GM19397 (cell line): ENCODE results near the gene RASGEF1C.

ENCODE experiments used
- ATAC-seq: cut with Tn5 transposase; IDR thresholded peaks from one replicate; pipeline ENCODE4 v1.9.1; 2021; ENCODE audit warnings: mild to moderate bottlenecking, moderate library complexity; ENCODE audit not compliant: unreplicated experiment

The RASGEF1C gene

DNA sequence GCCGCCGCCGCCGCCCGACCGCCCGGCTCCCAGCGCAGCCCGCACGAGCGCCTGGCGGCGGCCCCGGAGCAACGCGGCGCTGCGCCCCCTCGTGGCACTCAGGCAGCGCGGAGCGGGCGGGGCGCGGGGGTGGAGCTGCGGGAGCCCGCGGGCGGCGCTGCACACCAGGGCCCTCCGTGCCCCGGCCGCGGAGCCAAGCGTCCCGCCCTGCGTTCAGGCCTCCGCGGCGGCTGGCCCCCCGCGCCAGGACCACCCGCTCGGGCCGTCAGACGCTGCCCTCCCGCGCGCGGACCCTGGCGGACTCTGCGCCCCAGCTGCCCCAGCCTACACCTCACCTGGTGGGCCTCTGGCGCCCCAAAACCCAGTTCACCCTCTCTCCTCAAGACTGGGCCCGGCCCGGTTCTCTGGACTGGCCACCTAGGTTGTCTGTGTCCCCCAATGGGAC, at the start of gene RASGEF1C:
RASGEF1C (minus strand) TSS at position 75 of the 445 bp plus-strand sequence. CDS start 71,159 bp downstream, outside the sequence.
- peak; percentile 65 for ATAC-seq

DNA sequence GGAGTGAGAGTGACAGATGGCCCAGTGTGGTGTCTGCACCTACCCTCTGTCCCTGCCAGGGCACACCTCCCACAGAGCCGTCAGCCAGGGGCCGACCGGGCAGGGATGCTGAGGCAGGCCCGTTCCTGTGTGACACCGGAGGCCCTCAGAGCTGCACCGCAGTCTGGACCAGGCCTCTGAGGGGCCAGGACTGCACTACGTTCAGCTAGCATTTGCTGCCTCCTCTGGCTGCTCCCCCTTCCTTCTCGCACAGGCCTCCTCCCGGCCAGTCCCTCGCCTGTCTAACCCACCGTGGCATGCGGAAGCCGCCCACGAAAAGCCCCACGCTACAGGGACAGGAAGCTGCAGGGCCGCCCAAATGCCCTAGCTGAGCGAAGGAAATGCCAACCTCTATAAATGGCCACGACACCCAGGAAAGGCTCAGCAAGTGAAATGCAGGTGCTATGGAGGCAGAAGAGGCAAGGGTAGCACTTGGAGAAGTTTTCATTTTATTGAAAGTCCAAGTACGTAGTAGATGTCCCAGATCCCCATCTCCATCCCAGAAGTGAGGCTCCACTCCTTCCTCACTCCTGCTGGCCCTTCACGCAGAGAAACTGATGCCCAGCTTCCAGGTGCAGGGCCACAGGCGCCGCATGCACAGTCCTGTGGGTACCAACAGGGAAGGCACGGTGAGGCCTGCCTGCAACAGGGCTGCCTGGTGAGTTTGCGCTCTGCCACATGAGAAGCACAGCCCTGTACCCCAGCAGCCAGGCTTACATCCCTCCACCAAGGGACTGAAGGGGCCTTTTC, 44.2 kb upstream of the RASGEF1C start:
- ATAC-seq: no peak

DNA sequence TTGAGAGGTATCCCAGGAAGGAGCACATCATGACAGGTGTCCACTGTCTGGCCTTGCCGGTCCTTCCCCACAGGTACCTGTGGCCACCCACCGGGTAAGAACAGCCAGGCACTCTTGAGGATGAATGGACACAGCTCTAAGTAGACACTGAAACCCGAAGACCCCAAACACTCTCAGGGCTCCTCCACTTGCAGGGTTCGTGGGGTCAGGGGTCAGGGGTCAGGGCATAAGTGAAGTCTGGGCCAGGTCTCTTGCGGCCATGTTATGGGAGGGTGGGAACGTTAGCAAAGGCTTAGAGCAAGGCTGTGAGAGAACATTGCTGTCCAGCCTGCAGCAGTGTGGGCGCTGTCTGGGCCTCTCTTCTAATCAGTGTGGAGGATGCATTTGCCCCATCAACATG, 42.9 kb upstream of the RASGEF1C start:
- ATAC-seq: no peak

DNA sequence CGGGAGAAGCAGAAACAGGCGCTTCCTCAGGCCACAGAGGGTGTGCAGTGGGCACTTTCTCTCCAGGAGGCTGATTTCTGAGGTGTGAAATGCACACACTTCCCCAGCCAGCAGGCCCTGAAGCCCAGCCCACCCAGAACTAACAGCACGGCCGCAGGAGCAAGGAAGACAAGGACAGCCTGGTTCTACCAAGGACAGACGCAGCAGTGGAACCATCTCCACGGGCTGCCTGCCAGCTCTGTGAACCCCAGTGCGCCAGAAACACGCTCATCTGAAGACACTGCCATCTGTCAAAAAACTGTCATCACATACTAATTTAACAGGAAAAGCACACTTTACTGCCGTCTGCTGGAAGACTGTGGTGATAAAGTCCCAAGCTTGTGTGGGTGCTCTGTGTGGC, 42.1 kb upstream of the RASGEF1C start:
- no peak for ATAC-seq

DNA sequence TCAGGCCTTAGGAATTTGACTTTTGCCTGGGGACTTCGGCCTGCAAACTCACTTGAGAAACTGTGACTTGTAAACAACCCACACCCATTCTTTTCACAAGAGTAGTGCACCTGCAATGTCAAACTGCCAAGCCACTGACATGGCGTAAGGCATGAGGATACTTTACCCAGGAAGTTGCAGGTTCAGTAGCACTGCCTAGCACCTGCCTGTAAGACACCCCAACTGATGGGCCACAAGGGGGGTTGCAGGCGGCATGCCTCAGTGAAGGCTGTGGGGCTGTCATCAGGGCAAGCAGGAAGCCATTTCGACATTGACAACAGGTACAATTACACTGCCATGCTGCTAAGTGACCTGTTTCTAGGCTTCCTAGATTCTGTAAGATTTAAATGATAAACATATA, 41.3 kb upstream of the RASGEF1C start:
- no peak for ATAC-seq

DNA sequence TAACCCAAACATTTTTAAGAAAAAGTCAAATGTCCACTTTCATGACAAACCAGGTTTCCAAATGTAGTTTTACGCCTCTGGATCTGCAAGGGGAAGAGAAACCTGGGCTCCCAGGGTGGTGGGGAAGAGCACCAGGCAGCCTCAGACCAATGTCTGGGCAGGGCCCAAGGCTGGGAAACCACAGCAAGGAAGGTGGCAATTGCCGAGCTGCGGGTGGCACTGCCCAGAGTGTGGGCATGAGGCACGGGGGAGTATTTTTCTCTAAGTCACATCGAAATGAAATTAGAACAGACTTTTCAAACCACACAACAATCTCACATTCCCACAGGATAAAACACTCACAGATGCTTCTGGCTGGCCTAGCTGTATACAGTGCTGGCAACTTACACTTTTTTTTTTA, 32.6 kb upstream of the RASGEF1C start:
- ATAC-seq: no peak

DNA sequence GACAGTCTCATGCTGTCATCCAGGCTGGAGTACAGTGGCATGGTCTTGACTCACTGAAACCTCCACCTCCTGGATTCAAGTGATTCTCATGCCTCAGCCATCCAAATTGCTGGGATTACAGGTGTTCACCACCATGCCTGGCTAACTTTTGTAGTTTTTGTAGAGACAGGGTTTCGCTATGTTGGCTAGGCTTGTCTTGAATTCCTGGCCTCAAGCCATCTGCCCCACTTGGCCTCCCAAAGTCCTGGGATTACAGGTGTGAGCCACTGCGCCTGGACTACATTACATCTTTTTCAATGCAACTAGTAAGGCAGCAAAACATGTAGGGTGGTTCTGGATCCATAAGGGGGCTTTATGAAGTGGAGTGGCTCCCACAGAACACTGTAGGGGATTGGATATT, 29.6 kb upstream of the RASGEF1C start:
- ATAC-seq: no peak

DNA sequence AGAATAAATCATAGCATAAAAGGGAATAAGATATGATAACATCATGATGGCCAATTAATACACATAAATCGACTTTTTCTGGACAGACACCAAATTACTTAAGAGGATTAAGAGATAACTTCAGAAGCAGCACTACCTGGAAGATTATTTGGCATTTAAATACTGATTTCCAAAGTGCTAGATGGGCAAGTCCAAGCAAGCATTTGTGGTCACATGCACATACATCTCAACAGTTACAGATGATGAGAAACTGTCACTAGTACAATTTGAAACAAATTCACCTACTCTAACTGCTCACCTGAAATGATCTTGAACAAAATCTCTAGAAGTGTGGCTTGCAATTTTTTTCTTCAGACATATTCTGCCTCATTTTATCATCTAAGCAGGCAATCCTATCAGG, 26.8 kb upstream of the RASGEF1C start:
- no peak for ATAC-seq

DNA sequence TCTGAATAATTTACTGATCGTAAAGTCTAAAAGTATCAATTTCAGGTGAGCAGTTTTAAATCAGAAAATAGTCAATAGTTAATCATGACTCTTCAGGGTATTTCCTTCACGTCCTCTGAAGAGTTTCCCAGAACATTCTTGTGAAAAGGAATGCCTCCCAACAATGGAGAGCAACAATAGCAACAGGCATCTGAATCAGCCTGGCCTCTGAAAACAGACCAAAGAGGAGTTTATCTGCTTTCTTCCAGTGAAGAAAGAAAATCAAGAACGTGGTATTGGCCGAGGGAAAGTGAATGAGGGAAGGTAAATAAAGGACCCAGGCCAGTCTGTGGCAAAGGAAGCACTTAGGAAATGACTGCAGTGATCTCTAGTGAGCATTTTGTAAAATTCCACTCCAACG, 26.1 kb upstream of the RASGEF1C start:
- ATAC-seq: no peak

DNA sequence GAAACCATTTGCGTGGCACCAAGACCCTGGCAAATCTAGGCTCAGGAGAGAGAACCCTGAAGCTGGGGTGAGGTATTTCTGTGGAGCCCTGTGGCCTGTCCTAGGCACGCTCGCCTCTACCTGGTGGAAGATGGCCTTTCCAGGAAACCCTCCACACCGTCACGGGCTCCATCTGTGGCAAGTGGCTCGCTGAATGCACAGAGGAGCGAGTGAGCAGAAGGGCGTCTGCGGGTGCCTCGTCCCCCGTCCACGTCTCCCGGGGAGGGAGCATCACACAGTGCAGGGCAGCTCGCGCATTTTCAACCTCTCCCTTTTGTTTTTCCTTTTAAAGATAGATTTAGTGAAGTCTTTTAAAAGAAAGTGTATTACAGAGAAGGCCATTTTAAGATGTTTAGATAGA, 25.3 kb upstream of the RASGEF1C start:
- no peak for ATAC-seq

DNA sequence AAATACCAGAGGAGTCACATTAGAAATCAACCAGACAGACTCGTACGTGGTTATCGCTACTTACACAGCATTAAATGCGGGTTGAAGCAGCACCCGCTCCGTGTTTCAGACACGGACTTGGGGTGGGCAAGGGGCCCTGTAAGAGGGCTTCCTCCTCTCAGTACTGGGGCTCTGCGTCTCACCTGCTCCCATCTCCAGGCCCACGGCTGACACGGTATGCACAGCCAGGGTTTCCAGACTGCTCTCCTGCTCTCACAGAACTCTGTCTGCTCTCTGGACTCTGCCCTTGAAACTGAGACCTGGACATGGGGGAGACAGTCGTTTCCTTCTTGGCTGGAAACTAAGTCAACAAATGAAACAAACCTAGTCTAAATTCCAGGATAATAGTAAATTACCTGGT, 24.7 kb upstream of the RASGEF1C start:
- no peak for ATAC-seq

DNA sequence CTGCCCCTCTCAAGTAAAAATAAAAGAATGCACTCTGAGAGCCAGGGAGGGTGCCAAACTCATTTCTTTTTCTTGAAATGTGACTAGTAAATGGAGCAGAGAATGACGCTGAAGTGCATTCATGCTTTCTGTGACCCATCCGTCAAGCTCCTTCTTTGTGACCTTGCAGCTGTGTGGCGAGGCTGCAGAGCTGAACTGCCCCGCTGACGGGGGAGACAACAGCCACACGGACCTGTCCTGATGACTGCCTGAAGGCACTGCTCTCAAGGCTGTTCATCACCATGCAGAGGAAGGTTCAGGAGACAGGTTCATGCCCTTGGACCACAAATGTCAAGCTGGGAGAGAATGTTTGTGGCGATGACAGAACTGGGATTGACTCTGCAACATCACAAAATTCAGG, 21.0 kb upstream of the RASGEF1C start:
- no peak for ATAC-seq

DNA sequence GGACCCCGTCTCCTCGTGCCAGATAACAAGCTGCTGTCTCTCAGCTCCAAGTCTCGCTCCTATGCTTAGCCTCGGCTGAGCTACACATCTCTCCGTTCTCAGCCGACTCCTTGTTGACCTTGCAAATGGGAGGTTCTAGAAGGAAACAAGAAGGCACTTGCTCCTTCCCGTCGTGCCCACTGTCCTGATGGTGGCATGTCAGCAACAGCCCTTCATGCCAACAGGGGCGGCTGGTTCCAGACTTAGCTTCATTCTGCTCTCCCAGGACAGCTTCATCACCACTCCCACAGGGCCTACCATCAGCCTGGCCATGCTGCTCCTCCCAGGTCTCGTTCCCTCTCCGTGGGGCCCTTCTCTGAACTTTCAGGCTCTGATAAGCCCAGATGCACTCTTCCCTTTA, 13.0 kb upstream of the RASGEF1C start:
- no peak for ATAC-seq

DNA sequence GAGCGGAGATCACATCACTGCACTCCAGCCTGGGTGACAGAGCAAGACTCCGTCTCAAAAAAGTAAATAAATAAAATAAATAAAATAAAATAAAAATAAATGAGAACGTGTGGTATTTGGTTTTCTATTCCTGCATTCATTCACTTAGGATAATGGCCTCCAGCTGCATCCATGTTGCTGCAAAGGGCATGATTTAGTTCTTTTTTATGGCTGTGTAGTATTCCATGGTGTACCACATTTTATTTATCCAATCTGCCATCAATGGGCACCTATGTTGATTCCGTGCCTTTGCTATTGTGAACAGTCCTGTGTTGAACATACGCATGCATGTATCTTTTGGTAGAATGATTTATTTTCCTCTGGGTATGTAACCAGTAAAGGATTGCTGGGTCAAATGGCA, 8.8 kb upstream of the RASGEF1C start:
- ATAC-seq: no peak

DNA sequence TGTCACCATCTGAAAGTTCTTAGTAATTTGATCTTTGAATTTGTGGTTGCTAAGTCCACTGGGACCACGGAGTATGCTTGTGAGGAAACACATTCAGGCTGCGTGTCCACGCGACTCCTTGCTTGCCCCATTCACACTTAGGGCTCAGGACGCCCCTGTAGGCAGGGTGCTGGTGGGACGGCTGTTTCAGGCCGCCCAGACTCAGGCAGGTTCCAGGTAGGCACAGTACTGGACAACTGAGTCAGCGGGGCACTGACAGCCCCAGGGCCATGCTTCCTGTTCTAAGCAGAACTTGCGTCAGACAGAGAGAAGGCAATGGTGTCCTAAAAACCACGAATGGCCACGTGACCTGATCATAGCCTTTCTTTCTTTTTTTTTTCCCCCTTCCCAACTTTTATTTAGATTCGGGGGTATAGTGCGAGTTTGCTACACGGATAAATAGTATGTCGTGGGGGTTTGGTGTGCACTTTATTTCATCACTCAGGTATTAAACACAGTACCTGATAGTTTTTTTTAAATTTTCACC, 7.7 kb upstream of the RASGEF1C start:
- no peak for ATAC-seq

DNA sequence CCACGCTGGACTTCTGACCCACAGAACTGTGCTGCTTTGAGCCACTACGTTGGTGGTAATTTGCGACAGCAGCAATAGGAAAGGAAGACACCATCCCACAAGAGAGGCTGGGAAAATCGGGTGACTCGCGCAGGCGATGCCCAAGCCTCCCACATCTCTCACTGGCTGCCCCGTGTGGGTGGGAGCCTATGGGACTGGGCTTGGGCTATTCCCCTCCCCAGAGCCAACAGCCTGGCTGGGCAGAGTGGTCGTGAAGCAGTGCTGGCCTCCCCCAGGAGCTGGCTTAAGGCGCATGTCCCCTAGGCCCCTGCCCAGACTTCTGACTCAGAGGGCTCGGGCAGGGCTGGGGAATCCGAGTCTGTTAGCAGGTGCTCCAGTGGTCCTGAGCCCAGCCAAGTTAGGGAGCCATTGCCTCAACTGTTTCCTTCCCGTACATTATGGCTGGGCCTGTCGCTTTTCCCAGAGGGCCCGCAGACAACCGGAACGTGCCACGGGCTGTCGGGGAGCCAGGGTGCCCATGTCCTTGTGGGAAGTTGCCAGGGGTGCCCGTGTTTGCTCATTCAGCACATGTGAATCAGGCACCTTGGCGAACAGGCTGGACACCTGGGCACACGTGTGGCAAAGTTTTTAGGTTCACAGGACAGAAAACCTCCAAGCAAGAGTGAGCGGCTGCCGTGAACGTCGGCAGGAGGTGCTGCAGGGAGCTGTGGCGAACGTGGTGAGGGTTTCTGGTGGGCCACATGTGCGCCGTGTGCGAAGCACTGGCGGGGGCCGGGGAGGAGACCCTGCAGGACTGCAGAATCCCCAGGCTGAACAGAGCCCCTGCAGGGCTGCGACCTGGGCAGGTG, 7.0 kb upstream of the RASGEF1C start:
- no peak for ATAC-seq

DNA sequence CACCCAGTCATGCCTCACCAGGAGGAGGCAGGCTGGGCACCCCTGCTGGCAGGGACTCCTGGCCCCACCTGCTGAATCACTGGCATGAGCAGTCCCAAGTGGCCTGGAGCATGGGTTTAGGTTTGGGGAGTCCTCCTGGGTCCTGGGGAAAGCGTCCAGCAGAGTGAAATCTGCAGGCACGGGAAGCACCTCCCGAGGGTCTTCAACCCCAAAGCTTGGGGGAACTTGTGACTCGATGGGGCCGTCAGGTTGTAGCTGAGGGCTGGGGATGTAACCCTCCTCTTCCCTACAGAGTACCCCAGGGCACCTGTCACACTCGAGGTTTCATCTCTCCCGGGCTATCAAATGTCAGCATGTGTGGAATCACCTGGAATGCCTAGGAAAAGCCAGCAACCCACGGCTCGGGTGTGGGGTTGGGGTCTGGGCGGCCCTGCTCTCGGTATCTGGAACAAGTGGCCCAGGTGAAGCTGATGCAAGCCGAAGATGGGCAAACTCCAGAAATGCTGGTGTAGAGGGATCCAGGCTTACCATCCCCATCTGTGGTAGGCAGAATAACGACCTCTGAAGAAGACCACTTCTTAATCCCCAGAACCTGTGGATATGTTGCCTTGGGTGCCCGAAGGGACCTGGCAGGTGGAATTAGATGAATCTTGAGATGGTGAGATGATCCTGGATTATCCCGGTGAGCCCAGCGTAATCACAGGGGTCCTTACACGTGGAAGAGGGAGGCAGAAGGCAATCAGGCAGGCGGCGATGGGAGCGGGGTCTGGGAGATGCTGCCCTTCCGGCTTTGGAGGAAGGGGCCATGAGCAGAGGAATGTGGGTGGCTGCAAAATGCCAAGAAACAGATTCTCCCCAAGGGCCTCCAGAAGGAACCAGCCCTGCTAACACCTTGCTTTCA, 6.1 kb upstream of the RASGEF1C start:
- no peak for ATAC-seq

DNA sequence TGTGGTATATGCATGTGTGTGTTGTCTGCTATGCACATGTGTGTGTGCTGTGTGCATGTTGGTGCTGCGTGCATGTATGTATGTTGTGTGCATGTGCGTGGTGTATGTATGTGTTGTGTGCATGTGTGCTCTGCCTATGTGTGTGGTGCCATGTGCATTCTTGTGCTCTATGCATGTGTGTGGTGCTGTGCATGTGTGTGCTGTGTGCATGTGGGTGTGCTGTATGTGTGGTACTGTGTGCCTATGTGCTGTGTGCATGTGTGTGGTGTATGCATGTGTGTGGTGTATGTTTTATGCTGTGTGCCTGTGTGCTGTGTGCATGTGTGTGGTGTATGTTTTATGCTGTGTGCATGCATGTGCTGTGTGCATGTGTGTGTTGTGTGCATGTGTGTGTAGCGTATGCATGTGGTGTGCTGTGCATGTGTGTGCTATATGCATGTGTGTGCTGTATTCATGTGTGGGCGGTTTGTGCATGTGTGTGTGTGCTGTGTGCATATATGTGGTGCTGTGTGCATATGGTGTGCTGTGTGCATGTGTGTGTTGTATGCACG, 4.7 kb upstream of the RASGEF1C start:
- ATAC-seq: no peak

DNA sequence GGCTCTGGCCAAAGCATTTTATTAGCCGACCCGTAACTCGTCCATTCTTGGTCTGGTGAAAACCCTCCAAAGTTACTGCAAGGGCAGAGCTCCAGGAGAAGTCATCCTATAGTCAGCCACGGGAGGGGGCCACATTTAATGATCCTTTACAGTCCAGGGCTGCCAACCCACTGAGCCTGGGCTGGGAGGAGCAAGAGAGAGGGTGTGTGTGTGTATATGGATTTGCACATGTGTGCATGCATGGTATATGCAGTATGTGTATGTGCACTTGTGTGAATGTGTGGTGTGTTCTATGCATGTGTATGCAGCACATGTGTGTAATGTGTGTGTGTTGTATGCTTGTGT, 4.2 kb upstream of the RASGEF1C start:
- no peak for ATAC-seq

DNA sequence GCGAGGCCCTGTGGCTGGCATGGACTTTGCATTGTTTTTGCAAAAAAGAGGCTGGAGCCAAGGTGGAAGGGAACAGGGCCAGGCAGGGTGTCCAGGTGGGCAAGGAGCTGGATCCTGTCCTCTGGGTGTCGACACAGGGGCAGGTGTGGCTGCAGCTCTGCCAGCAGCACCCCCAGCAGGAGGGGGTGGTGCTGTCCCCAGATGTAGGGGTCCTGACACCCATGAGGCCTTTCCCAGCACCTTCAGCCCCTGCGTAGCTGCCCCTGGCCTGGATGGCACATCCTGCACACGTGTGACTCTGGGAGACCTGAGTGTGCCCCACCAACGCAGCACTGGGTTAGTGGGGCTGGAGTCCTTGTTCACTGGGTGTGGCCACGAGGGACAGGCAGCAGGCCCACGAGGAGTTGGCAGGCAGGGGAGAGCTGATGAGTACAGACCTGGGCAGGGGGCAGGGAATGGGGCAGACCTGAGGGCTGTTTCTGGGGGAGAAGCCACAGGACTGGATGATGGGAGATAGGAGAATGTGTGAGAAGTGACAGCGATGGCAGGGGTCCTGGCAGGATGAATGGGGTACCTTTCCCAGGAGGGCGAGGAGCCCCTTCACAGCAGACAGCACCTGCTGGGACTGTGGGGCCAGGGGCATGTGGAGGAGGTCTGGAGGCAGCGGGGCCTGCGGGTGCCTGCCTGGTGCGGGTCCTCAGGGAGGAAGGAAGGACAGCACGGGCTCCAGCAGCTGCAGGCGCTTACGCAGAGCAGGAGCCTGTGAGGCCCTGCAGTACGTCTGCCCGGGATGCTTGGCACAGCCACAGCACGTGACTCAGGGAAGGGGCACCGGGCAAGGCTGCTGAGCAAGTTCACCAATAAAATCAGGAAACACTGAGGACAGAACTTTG, 3.6 kb upstream of the RASGEF1C start:
- ATAC-seq: no peak
